Erythroblast (primary cell): ENCODE measurements around the gene WDFY1.

Source experiments
- DNase-seq, 2 experiments: peaks; one replicate each; lab custom pipeline; 2025; lab: John Stamatoyannopoulos, UW
- GATA1 ChIP-seq: IDR thresholded peaks from 2 replicates; pipeline ENCODE4 v1.6.1; 2011; ENCODE audit warnings: low read depth, mild to moderate bottlenecking, control low read depth, low read length, moderate library complexity
- POLR2A ChIP-seq: IDR thresholded peaks from 2 replicates; pipeline ENCODE4 v1.6.1; 2011; ENCODE audit warnings: mild to moderate bottlenecking, low read length

Gene WDFY1, protein sequence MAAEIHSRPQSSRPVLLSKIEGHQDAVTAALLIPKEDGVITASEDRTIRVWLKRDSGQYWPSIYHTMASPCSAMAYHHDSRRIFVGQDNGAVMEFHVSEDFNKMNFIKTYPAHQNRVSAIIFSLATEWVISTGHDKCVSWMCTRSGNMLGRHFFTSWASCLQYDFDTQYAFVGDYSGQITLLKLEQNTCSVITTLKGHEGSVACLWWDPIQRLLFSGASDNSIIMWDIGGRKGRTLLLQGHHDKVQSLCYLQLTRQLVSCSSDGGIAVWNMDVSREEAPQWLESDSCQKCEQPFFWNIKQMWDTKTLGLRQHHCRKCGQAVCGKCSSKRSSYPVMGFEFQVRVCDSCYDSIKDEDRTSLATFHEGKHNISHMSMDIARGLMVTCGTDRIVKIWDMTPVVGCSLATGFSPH

GRCh38 chr2:223944703-223945531, at the start of gene WDFY1:
Gene WDFY1, minus strand, starts transcription at chr2:223945335. Its CDS starts 51 bp downstream, at chr2:223945284.
- DNase-seq: peak; percentile 91 to 93

GRCh38 chr2:223994562-223995162, 49.5 kb upstream of the WDFY1 start:
- TF ChIP-seq GATA1 (no peak), POLR2A (no peak)
- DNase-seq: no peak

More at GRCh38 chr2:223944703-223945531, at the start of gene WDFY1:
- TF ChIP-seq POLR2A: peak; percentile 81
- TF ChIP-seq GATA1: no peak

DNA sequence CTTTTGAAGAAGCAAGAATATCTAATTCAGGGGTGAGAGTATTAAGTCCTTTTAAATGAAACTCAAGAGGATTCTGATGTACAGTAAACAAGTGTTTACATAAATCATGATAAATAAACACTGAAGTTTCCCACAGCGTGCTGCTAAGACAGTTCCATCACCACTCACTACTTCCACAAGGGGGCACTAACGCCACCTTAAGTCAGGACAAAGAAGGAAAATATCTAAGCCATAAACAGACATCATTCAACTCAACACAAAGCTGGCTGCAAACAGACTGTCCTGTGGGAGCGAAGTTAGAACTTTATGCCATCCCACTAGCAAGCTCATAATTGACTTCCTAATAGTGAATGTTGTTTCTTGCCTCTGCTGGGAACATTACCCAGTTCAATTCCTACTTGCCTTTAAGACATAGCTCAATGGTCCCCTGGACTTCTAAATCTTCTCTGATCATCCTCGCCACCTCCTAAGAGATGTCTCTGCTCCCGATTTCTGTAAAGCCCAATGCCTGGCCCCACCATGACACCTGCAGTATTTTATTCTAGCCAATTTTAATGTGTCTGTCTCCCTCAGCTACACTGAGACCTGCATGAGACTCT, 48.6 kb upstream of the WDFY1 start:
- TF ChIP-seq POLR2A (no peak), GATA1 (no peak)
- DNase-seq: peak; percentile 69 to 86

DNA sequence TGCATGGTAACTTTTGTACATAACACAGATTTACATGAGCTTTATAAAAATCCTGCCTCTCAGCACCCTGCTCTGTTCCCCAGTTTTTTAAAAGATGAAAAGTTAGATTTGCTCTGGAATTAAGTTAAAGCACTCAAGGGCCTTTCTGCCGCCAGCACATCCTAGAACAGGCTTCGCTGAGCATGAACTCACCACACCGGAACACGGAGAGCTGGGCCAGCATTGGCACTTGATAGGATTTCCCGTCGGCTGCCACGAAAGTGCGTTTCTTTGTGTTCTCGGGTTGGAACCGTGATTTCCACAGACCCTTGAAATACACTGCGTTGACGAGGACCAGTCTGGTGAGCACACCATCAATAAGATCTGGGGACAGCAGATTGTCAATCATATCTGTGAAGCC, 46.5 kb upstream of the WDFY1 start:
- no peak for TF ChIP-seq POLR2A
- no peak for TF ChIP-seq GATA1
- no peak for DNase-seq

DNA sequence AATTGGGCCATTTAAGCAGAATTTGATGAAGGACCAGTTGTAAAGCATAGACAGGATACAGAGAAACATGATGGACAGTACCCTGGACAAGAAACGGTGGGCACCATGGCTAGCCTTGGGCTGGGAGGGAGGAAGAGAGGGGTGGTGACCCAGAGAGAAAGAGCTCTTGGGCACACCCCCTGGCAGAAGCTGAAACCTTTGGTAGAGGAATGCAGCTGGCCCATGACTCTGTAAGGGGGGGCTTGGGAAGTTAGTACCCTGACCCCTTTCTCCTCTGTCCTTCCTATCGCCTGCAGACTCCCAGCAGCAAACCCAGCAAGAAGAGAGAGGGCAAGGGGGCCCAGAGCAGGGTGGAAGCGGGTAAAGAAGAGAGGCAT, 44.7 kb upstream of the WDFY1 start:
- no peak for DNase-seq
- TF ChIP-seq GATA1: no peak
- no peak for TF ChIP-seq POLR2A

- TF ChIP-seq POLR2A (no peak), GATA1 (no peak)
- DNase-seq: peak in 1 of 2 experiments; percentile 4
Measured at GRCh38 chr2:223989206-223989855, 44.2 kb upstream of the WDFY1 start.

DNA sequence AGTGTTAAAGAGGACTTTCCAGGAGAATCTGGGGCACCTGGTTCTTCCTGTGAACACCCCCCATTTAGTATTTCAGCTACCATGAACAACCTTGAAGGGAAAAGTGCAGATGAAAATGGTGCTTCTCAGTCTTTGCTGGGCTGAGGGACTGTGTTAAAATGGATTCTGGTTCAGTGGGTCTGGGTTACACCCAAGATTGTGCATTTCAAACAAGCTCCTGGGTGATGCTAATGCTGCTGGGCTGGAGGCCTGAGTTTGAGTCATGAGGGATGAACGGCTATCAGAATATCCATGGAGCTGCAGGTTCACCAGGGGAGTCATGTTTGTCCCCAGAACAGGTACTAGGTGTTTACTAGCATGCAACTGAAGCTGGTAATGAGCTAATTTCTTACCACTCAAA, 36.1 kb upstream of the WDFY1 start:
- DNase-seq: no peak
- no peak for TF ChIP-seq POLR2A
- no peak for TF ChIP-seq GATA1

DNA sequence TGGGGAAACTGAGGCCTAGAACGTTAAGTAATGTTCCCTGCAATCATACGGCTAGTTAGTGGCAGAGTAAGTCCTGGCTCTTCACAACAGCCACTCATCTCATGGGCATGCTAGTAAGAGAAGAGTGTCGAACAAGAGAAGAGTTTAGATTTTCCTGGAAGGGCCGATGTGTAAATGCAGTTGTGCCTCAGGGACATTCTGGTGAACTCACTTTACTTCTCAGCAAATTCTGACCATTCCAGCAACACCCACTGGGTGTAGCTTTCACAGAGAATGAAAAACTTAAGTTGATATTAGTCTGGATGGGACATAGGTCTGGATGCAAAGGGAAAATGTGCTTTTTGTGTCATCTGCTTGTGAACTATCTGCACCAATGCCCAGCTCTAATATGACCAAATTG, 35.7 kb upstream of the WDFY1 start:
- DNase-seq: no peak
- TF ChIP-seq POLR2A (no peak), GATA1 (no peak)

GRCh38 chr2:223980397-223980735, 35.2 kb upstream of the WDFY1 start:
- TF ChIP-seq GATA1: no peak
- no peak for TF ChIP-seq POLR2A
- DNase-seq: no peak

DNA sequence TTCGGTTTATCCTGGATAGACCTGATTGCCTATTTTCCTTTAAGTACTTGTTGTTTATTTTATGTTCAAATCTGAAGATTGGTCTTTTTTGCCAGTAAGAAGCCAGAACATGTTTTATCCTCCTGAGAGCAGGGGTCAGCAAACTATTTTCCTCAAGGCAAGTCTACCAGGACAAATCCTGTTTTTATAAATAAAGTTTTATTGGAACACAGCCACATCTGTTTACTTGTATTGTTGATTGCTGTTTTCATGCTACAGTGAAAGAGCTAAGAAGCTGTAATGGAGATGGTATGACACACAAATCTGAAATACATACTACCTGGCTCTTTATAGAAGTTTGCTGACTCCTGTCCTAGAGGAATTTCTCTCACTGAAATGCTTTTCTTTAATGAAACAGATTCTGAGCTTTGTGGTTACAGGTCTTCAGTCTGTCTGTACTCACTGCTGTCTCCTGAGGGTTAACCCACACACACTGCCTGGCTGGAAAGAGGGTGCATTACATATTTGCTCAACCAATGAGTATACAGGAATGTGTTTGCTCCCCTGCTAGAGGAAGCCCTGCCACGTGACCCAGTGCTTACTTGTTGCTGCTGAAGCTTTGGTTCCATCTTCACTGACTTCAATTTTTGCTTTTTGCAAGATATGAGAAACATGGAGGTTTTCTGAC, 34.7 kb upstream of the WDFY1 start:
- no peak for DNase-seq
- no peak for TF ChIP-seq GATA1
- no peak for TF ChIP-seq POLR2A

DNA sequence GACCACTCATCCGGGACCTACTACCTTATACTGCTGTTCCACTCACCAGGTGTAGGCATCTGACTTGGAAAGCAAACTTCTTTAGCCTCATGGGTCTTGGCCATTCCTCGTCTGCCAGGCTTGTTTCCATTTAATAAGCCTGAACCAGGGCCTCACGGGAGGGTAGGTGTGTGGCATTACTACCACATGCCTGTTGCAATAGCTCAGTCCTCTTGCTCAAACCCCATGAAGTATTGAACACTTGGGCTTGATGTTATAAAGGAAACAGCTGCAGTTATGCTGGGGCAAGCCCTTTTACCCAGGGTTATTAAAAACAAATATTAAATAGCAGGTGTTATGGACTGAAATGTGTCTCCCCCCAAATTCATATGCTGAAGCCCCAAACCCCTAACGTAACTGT, 33.3 kb upstream of the WDFY1 start:
- TF ChIP-seq POLR2A (no peak), GATA1 (no peak)

DNA sequence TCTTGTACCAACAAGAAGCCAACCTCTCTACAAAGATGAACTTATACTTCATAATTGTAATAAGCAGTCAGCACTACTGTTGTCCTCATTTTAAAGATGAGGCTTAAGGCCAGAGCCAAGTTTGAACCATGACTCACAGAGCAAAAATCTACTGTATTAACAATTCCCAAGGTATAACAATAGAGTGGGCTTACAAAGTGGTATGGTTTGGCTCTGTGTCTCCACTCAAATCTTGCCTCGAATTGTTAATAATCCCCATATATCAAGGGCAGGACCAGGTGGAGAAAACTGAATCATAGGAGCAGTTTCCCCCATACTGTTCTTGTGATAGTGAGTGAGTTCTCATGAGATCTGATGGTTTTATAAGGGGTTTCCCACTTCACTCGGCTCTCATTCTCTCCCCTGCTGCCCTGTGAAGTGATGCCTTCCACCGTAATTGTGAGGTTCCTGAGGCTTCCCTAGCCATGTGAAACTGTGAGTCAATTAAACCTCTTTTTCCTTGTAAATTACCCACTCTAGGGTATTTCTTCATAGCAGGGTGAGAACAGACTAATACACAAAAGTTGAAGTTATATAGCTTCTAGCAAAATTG, 31.6 kb upstream of the WDFY1 start:
- DNase-seq: no peak
- TF ChIP-seq GATA1: no peak
- no peak for TF ChIP-seq POLR2A

More for the DNA sequence above, 33.3 kb upstream of the WDFY1 start:
- DNase-seq: no peak
